Choroid plexus epithelial cell (primary cell): ENCODE data around the gene QRICH1.

Experiments used
- DNase-seq: peaks from one replicate; pipeline ENCODE4 v3.0.0-alpha.2; 2010; ENCODE audit warnings: low read depth
- H3K4me3 ChIP-seq: 2 replicates; pipeline ENCODE4 v1.5.1; 2011; ENCODE audit warnings: low read depth, mild to moderate bottlenecking, control low read depth, low read length, moderate library complexity
- CTCF ChIP-seq: conservative IDR thresholded peaks from 2 replicates; pipeline ENCODE4 v1.5.1; 2011; ENCODE audit warnings: low read depth, mild to moderate bottlenecking, control low read depth, inconsistent platforms, low read length, moderate library complexity

Gene QRICH1

GRCh38 chr3:49122451-49122850 lies 28.6 kb upstream of the QRICH1 start:
- no peak for TF ChIP-seq CTCF
- DNase-seq: no peak
- H3K4me3 ChIP-seq: no peak overlapping the region

- no peak for DNase-seq
- H3K4me3 ChIP-seq: no peak overlapping the region
- no peak for TF ChIP-seq CTCF
Measured at GRCh38 chr3:49122022-49122421, 28.2 kb upstream of the QRICH1 start.

- no peak for DNase-seq
- peak overlapping the region; percentile 98 for H3K4me3 ChIP-seq
- TF ChIP-seq CTCF: no peak
Measured at GRCh38 chr3:49121132-49121736, 27.4 kb upstream of the QRICH1 start.

GRCh38 chr3:49120438-49121131 lies 26.7 kb upstream of the QRICH1 start, which contains the start of gene USP19:
Gene USP19, minus strand, starts transcription at chr3:49120823. Its CDS starts 1,678 bp downstream, at chr3:49119145.
- TF ChIP-seq CTCF: no peak
- peak; percentile 93 for DNase-seq
- H3K4me3 ChIP-seq: peak within 1 kb of the TSS; percentile 98

GRCh38 chr3:49120096-49120437 lies 26.2 kb upstream of the QRICH1 start:
- peak; percentile 15 for DNase-seq
- no peak for TF ChIP-seq CTCF
- H3K4me3 ChIP-seq: peak overlapping the region; percentile 98

- DNase-seq: no peak
- H3K4me3 ChIP-seq: peak overlapping the region; percentile 98
- TF ChIP-seq CTCF: no peak
Measured at GRCh38 chr3:49119439-49119838, 25.6 kb upstream of the QRICH1 start.

- no peak overlapping the region for H3K4me3 ChIP-seq
- no peak for TF ChIP-seq CTCF
- DNase-seq: no peak
Measured at GRCh38 chr3:49119036-49119435, 25.2 kb upstream of the QRICH1 start.
